ENCODE results near the gene SNAPC3. TPM values are rescaled to one million over a fixed set of nuclear protein-coding genes. Genes with fewer than 3 reads are reported as not detected.

SNAPC3 gene
- total RNA-seq, 1 experiment from 2014 or later: 26.2 TPM

DNA sequence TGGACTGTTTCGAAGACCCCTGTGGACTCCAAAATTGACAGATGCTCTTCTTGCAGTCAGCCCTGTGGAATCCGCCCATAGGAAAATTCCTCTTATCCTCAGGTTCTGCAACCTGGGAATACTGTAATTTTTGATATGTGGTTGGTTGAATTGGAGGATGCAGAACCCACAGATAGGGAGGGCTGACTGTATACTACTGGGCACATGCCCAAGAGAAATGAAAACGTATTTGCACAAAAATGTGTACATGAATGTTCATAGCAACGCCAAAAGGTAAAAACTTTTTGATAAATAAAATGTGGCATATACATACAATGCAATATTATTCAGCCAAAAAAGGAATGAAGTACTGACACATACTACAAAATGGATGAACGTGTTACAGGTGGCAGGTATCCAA is 1.9 kb upstream of the SNAPC3 start:
- Histone ChIP-seq H3K27me3 (replicated peaks; ENCODE audit: insufficient read depth, low read depth, low read length, poor library complexity) (no peaks in the 10 kb centered on the region), H3K36me3 (ENCODE audit: insufficient read depth, low read length, poor library complexity, severe bottlenecking) (no peaks in the 10 kb centered on the region), H3K4me3 (ENCODE audit: low read depth, low read length, poor library complexity, severe bottlenecking) (no peak overlapping the region), H3K4me1 (ENCODE audit: insufficient read depth, low read length, poor library complexity, severe bottlenecking) (no peaks in the 10 kb centered on the region), H3K27ac (ENCODE audit: low read depth, low read length, poor library complexity, severe bottlenecking) (no peak overlapping the region), H3K9me3 (ENCODE audit: low read depth, low read length, poor library complexity, severe bottlenecking) (no peaks in the 10 kb centered on the region)
- intact Hi-C loops (cut with micrococcal nuclease; ENCODE audit: unreplicated experiment): loop anchor here (10.0 kb wide), 1 partner anchor 146 kb away; no protein-coding TSS in a partner anchor
- no TSS peak for BruUV-seq (replicated peaks)
- CTCF ChIA-PET: no interaction called here
- TF ChIP-seq, protein P1, sequence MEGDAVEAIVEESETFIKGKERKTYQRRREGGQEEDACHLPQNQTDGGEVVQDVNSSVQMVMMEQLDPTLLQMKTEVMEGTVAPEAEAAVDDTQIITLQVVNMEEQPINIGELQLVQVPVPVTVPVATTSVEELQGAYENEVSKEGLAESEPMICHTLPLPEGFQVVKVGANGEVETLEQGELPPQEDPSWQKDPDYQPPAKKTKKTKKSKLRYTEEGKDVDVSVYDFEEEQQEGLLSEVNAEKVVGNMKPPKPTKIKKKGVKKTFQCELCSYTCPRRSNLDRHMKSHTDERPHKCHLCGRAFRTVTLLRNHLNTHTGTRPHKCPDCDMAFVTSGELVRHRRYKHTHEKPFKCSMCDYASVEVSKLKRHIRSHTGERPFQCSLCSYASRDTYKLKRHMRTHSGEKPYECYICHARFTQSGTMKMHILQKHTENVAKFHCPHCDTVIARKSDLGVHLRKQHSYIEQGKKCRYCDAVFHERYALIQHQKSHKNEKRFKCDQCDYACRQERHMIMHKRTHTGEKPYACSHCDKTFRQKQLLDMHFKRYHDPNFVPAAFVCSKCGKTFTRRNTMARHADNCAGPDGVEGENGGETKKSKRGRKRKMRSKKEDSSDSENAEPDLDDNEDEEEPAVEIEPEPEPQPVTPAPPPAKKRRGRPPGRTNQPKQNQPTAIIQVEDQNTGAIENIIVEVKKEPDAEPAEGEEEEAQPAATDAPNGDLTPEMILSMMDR (conservative IDR thresholded peaks at IDR 0.05; ENCODE audit: low read depth, low read length): no peak
- TF ChIP-seq EZH2 (IDR thresholded peaks at IDR 0.05; ENCODE audit: borderline replicate concordance, low read depth, low read length, poor library complexity, severe bottlenecking): no peak
- DNase-seq (ENCODE audit: low spot score): no peak
- POLR2A ChIA-PET (ENCODE audit: low non-redundant PET): no interaction called here

DNA sequence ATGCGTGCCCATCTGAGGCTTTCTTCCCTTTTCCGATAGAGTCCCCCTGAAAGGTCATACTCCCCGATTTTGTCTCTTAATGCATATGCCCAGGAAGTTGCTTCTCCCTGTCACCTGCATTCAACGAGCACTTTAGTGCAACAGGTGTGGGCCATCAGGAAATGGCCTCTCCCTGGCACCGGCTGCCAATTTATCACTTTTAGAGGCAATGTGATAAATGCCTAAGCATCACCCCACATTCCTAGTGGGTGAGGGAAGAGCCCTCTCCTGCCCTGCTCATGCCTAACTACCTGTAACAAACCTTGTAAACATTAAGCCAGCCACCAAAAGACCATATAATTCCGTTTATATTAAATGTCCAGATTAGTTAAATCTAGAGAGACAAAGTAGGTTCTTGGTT is 1.1 kb upstream of the SNAPC3 start:
- Histone ChIP-seq H3K4me3 (ENCODE audit: low read depth, low read length, poor library complexity, severe bottlenecking) (no peak overlapping the region), H3K36me3 (ENCODE audit: insufficient read depth, low read length, poor library complexity, severe bottlenecking) (no peaks in the 10 kb centered on the region), H3K27me3 (replicated peaks; ENCODE audit: insufficient read depth, low read depth, low read length, poor library complexity) (no peaks in the 10 kb centered on the region), H3K9me3 (ENCODE audit: low read depth, low read length, poor library complexity, severe bottlenecking) (no peaks in the 10 kb centered on the region), H3K4me1 (ENCODE audit: insufficient read depth, low read length, poor library complexity, severe bottlenecking) (no peaks in the 10 kb centered on the region), H3K27ac (ENCODE audit: low read depth, low read length, poor library complexity, severe bottlenecking) (no peak overlapping the region)
- DNase-seq (ENCODE audit: low spot score): no peak
- CTCF ChIA-PET: no interaction called here
- intact Hi-C loops (cut with micrococcal nuclease; ENCODE audit: unreplicated experiment): loop anchor here (10.0 kb wide), 1 partner anchor 147 kb away; no protein-coding TSS in a partner anchor
- TF ChIP-seq, protein P1 (conservative IDR thresholded peaks at IDR 0.05; ENCODE audit: low read depth, low read length): no peak
- TF ChIP-seq EZH2 (IDR thresholded peaks at IDR 0.05; ENCODE audit: borderline replicate concordance, low read depth, low read length, poor library complexity, severe bottlenecking): no peak
- BruUV-seq (replicated peaks): no TSS peak
- POLR2A ChIA-PET (ENCODE audit: low non-redundant PET): no interaction called here

DNA sequence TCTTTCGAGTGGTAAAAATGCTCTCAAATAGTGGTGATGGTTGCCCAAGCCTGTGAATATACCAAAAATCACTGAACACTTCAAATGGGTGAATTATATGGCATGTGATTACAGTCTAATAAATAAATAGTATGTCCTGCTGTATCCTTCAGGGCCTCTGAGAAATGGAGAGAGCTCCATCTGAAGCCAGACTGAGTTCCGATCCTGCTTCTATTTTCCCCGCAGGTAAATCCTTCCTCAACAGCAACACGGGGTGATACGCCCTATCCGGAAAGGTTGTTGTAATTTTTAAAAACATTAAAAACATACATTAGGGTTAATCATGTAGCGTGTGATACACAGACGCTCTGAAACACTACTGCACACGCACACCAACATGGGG is 695 bp upstream of the SNAPC3 start:
- H3K4me3 ChIP-seq (ENCODE audit: low read depth, low read length, poor library complexity, severe bottlenecking): peak overlapping the region; percentile 90
- peak overlapping the region; percentile 80 for H3K27ac ChIP-seq (ENCODE audit: low read depth, low read length, poor library complexity, severe bottlenecking)
- intact Hi-C loops (cut with micrococcal nuclease; ENCODE audit: unreplicated experiment): loop anchor here (10.0 kb wide), 1 partner anchor 147 kb away; no protein-coding TSS in a partner anchor
- DNase-seq (ENCODE audit: low spot score): no peak
- H3K36me3 ChIP-seq (ENCODE audit: insufficient read depth, low read length, poor library complexity, severe bottlenecking): no peaks in the 10 kb centered on the region
- H3K9me3 ChIP-seq (ENCODE audit: low read depth, low read length, poor library complexity, severe bottlenecking): no peaks in the 10 kb centered on the region
- no peak for TF ChIP-seq EZH2 (IDR thresholded peaks at IDR 0.05; ENCODE audit: borderline replicate concordance, low read depth, low read length, poor library complexity, severe bottlenecking)
- CTCF ChIA-PET: no interaction called here
- no peaks in the 10 kb centered on the region for H3K4me1 ChIP-seq (ENCODE audit: insufficient read depth, low read length, poor library complexity, severe bottlenecking)
- POLR2A ChIA-PET (ENCODE audit: low non-redundant PET): no interaction called here
- H3K27me3 ChIP-seq (replicated peaks; ENCODE audit: insufficient read depth, low read depth, low read length, poor library complexity): no peaks in the 10 kb centered on the region
- BruUV-seq (replicated peaks): TSS peak; percentile 96
